CD4-positive, CD25-positive, alpha-beta regulatory T cell (primary cell): ENCODE results near the gene AHCY. TPM values are rescaled to one million over a fixed set of nuclear protein-coding genes. Genes with fewer than 3 reads are reported as not detected.
"Not testable (repeated sequence)": the region's sequence is repeated elsewhere in the genome, so short reads cannot be mapped to it uniquely, and the experiment has no call there.

Experiments used
- ATAC-seq, 2 donors: fragments of 150-1000 bp; cut with Tn5 transposase; one replicate each; pipeline ENCODE4 v1.10.0; 2021; ENCODE audit warnings: low read depth in 2 of 2, moderate number of reproducible peaks in 2 of 2, moderate library complexity in 1 of 2
- DNase-seq, 3 donors: peaks; one replicate each; pipeline versions ENCODE4 v3.0.0 to v3.0.0-alpha.2; 2012 to 2022; ENCODE audit warnings: mixed read lengths in 1 of 3
- H3K27ac ChIP-seq: one replicate; pipeline ENCODE4 v1.7.0; 2013; ENCODE audit warnings: mild to moderate bottlenecking, low read length; ENCODE audit not compliant: insufficient read depth, poor library complexity, severe bottlenecking
- H3K27me3 ChIP-seq: one replicate; pipeline ENCODE4 v1.7.0; 2013; ENCODE audit warnings: low read length; ENCODE audit not compliant: control insufficient read depth, insufficient read depth
- H3K36me3 ChIP-seq: one replicate; pipeline ENCODE4 v1.7.0; 2013; ENCODE audit warnings: mild to moderate bottlenecking, low read length, moderate library complexity; ENCODE audit not compliant: control insufficient read depth, insufficient read depth
- H3K4me1 ChIP-seq: 2 replicates; pipeline ENCODE4 v1.7.0; 2013; ENCODE audit warnings: mild to moderate bottlenecking, low read length; ENCODE audit not compliant: insufficient read depth, control insufficient read depth, poor library complexity, severe bottlenecking
- H3K4me3 ChIP-seq: one replicate; pipeline ENCODE4 v1.7.0; 2013; ENCODE audit warnings: low read depth, mild to moderate bottlenecking, low read length, moderate library complexity
- H3K9me3 ChIP-seq, 2 experiments: 1 replicate in 1 of 2; 2 replicates in 1 of 2; pipeline ENCODE4 v1.7.0; 2013; ENCODE audit warnings: low read length in 2 of 2, mild to moderate bottlenecking in 1 of 2, moderate library complexity in 1 of 2; ENCODE audit not compliant: control insufficient read depth in 2 of 2
- H3K27ac Mint-ChIP-seq, 3 donors: one replicate each; pipeline ENCODE4 v1.8.0; 2020 to 2022; ENCODE audit warnings: mild to moderate bottlenecking in 3 of 3, mixed read lengths in 3 of 3, moderate library complexity in 2 of 3
- H3K27me3 Mint-ChIP-seq: one replicate; pipeline ENCODE4 v1.8.0; 2022; ENCODE audit warnings: mild to moderate bottlenecking, mixed read lengths
- H3K36me3 Mint-ChIP-seq: one replicate; pipeline ENCODE4 v1.8.0; 2020; ENCODE audit warnings: mixed read lengths
- H3K4me1 Mint-ChIP-seq, 4 donors: one replicate each; pipeline ENCODE4 v1.8.0; 2020 to 2022; ENCODE audit warnings: mixed read lengths in 4 of 4, mild to moderate bottlenecking in 1 of 4
- H3K4me3 Mint-ChIP-seq, 4 donors: one replicate each; pipeline ENCODE4 v1.8.0; 2020 to 2022; ENCODE audit warnings: mild to moderate bottlenecking in 4 of 4, mixed read lengths in 4 of 4, moderate library complexity in 3 of 4
- H3K9me3 Mint-ChIP-seq, 7 donors: one replicate each; pipeline ENCODE4 v1.8.0; 2020 to 2022; ENCODE audit warnings: mixed read lengths in 7 of 7, mild to moderate bottlenecking in 3 of 7, moderate library complexity in 2 of 7
- polyA plus RNA-seq, 4 donors: library from polyadenylated mRNA; unstranded; fragments of 300-500 nt; fragmentation: Illumina TruSeq; gene quantifications; one replicate each; pipeline ENCODE4 v1.2.3, GENCODE V29; 2021
- total RNA-seq: library from RNA; stranded (reverse); gene quantifications from one replicate; pipeline ENCODE4 v1.2.3, GENCODE V29; 2022

The AHCY gene
- total and polyA plus RNA-seq, 5 donors from 2014 or later = 15.4 to 30.4 (median 25.8) TPM

DNA sequence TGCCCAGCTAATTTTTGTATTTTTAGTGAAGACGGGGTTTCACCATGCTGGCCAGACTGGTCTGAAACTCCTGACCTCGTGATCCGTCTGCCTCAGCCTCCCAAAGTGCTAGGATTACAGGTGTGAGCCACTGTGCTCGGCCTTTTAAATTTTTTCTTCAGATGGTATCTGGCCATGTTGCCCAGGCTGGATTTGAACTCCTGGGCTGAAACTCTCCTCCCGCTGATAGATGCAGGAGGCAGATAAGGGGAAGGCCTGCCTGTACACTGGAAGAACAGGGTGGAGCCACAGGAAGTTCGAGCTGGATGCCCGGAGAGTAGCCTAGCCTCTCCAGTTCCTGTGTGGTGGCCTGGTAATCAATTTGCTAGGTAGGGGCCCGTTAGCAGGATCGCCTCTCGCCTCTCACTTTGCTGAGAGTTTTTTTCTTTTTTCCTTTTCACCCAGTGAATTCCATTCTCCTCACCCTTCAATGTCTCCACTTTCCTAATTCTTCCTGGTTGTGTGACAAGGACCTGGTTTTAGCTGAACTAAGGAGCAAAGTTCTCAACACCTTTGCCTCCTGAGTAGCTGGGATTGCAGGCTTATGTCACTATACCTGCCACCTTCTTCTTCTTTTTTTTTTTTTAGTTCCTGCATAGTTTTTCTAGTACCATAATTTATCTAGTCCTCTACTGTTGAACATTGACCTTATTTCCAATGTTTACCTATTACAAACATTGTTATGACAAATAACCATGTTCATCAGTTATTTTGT lies 40.5 kb upstream of the AHCY start:
- Histone ChIP-seq H3K27ac (no peak overlapping the region), H3K36me3 (no peaks in the 10 kb centered on the region), H3K27me3 (no peaks in the 10 kb centered on the region), H3K4me3 (no peak overlapping the region), H3K9me3 (no peaks in the 10 kb centered on the region), H3K4me1 (no peaks in the 10 kb centered on the region)
- Mint-ChIP-seq H3K27me3 (no peaks in the 10 kb centered on the region), H3K4me3 (no peak overlapping the region), H3K27ac (no peak overlapping the region), H3K9me3 (peaks cover 0 to 3% (median 0%) of the 10 kb centered on the region in 7 donors), H3K4me1 (no peaks in the 10 kb centered on the region), H3K36me3 (no peaks in the 10 kb centered on the region)
- ATAC-seq (no peak), DNase-seq (no peak)

DNA sequence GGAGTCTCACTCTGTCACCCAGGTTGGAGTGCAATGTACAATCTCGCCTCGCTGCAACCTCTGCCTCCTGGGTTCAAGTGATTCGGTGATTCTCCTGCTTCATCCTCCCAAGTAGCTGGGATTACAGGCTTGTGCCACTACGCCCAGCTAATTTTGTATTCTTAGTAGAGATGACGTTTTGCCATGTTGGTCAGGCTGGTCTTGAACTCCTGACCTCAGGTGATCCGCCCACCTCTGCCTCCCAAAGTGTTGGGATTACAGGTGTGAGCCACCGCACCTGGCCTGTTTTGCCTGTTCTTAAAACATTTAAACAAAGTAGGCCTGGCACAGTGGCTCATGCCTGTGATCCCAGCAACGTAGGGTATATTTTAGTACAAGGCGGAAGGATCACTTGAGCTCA lies 38.0 kb upstream of the AHCY start:
- not testable (repeated sequence) for ATAC-seq, H3K27me3 Mint-ChIP-seq

DNA sequence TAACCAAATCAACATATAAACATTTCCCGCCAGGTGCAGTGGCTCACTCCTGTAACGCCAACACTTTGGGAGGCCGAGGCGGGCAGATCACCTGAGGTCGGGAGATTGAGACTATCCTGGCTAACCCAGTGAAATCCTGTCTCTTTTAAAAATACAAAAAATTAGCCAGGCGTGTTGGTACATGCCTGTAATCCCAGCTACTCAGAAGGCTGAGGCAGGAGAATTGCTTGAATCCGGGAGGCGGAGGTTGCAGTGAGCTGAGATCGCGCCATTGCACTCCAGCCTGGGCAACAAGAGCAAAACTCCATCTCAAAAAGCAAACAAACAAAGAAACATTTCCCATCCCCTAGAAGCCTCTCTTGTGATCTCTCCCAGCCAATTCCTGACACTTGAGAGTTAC lies 37.6 kb upstream of the AHCY start:
- not testable (repeated sequence) for H3K4me3 Mint-ChIP-seq, H3K27ac Mint-ChIP-seq, H3K36me3 ChIP-seq, H3K4me1 ChIP-seq, H3K9me3 ChIP-seq, H3K27me3 Mint-ChIP-seq, H3K36me3 Mint-ChIP-seq, DNase-seq, ATAC-seq, H3K4me1 Mint-ChIP-seq, H3K9me3 Mint-ChIP-seq, H3K4me3 ChIP-seq, H3K27me3 ChIP-seq, H3K27ac ChIP-seq

More for the DNA sequence above, 38.0 kb upstream of the AHCY start:
- H3K4me1 Mint-ChIP-seq, H3K27ac Mint-ChIP-seq, H3K27me3 ChIP-seq, H3K36me3 ChIP-seq, H3K4me1 ChIP-seq, H3K36me3 Mint-ChIP-seq, H3K9me3 Mint-ChIP-seq, H3K4me3 Mint-ChIP-seq, DNase-seq, H3K4me3 ChIP-seq, H3K27ac ChIP-seq, H3K9me3 ChIP-seq: not testable (repeated sequence)

DNA sequence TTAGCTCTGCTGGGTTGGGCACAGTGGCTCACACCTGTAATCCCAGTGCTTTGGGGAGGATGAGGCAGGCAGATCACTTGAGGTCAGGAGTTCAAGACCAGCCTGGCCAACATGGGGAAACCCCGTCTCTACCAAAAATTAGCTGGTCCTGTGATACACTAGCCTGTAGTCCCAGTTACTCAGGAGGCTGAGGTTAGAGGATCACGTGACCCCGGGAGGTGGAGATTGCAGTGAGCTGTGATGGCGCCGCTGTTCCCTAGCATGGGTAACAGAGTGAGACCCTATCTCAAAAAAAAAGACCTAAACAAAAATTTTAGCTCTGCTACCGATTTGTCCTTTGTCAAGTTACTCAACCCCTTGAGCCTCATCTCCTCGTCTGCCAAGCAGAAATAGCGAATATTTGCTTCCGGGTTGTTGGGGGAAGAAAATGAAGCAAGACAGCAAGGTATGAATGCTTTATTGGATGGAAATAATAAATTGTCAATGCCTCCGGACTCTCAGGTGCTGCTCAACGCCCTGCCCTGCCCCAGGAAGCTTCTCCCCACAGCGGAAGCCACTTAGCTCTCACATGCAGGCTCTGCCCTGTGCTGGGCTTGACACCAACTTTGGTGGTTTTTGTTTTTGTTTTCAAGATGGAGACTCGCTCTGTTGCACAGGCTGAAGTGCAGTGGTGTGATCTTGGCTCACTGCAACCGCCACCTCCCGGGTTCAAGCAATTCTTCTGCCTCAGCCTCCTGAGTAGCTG lies 35.0 kb upstream of the AHCY start:
- Histone ChIP-seq H3K27me3 (no peaks in the 10 kb centered on the region), H3K4me1 (no peaks in the 10 kb centered on the region), H3K36me3 (no peaks in the 10 kb centered on the region), H3K4me3 (no peak overlapping the region), H3K27ac (no peak overlapping the region), H3K9me3 (no peaks in the 10 kb centered on the region)
- no peak for DNase-seq
- Mint-ChIP-seq H3K4me3 (peak overlapping the region in 1 of 4 donors; percentile 49), H3K27ac (no peak overlapping the region), H3K4me1 (no peaks in the 10 kb centered on the region), H3K9me3 (no peaks in the 10 kb centered on the region), H3K27me3 (peaks cover 6% of the 10 kb centered on the region), H3K36me3 (no peaks in the 10 kb centered on the region)
- no peak for ATAC-seq

DNA sequence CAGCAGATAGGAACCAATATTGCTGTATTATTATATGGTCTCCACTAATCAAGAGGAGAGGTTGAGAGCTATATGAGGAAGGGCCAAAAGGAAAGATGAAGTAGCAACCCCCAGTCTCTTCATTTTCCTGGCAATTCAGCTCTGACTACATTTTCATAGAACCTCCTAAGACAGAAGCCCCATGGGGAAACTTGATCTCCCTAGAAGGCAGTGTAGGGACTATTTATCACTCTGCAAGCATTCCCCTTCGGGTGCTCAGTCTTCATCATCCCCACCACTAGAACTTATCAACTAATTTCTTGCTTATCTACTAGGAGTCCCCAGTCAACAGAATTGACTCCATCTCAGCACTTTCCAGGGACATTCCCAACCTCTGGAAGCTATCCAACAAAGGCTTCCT lies 34.4 kb upstream of the AHCY start:
- Mint-ChIP-seq H3K27me3 (peaks cover 6% of the 10 kb centered on the region), H3K27ac (no peak overlapping the region), H3K36me3 (no peaks in the 10 kb centered on the region), H3K4me1 (no peaks in the 10 kb centered on the region), H3K4me3 (no peak overlapping the region), H3K9me3 (no peaks in the 10 kb centered on the region)
- Histone ChIP-seq H3K4me3 (no peak overlapping the region), H3K4me1 (no peaks in the 10 kb centered on the region), H3K36me3 (no peaks in the 10 kb centered on the region), H3K27ac (no peak overlapping the region), H3K27me3 (no peaks in the 10 kb centered on the region), H3K9me3 (no peaks in the 10 kb centered on the region)
- ATAC-seq = no peak
- no peak for DNase-seq

DNA sequence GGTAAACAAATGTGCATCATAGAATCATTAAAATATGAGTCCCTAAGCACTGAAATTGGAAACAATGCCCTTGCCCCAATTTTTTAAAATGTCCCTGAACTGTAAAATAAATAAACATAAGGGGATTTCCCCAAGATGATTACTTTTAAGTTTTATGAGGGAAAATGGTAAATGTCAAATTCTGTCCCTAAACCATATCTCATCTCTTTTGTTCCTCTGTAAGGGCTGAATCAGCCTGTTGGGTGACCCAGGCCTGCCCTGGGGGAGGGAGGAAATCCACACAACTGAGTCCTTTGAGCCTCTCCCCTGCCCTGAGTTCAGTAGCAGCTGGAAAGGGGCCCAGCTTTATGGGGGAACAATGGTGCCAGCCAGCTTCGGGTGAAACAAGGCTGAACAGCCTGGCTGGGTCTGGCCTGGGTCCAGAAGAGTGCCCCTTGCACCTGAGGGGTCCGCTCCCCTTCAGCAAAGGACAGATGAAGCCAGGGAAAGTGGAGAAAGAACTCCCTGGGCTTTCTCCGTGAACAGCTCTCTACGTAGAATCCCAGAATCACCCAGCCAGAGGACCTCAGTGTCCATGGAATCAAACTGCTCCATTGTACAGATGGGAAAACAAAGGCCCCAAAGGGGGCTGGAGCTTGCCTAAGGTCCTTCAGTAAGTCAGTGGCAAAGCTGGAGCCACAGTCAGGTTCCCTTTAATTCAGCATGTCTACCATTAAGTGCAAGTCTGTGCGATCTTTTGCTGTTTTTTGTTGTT lies 31.7 kb upstream of the AHCY start:
- H3K9me3 ChIP-seq = no peaks in the 10 kb centered on the region
- H3K27me3 ChIP-seq = no peaks in the 10 kb centered on the region
- DNase-seq (no peak), ATAC-seq (no peak)
- no peak overlapping the region for H3K27ac ChIP-seq
- no peaks in the 10 kb centered on the region for H3K4me1 ChIP-seq
- peak overlapping the region in 1 of 3 donors; percentile 22 for H3K27ac Mint-ChIP-seq
- H3K4me3 ChIP-seq = no peak overlapping the region
- H3K4me3 Mint-ChIP-seq = no peak overlapping the region
- no peaks in the 10 kb centered on the region for H3K36me3 Mint-ChIP-seq
- peaks cover 6% of the 10 kb centered on the region for H3K27me3 Mint-ChIP-seq
- H3K36me3 ChIP-seq = no peaks in the 10 kb centered on the region
- H3K9me3 Mint-ChIP-seq = no peaks in the 10 kb centered on the region
- H3K4me1 Mint-ChIP-seq = no peaks in the 10 kb centered on the region

DNA sequence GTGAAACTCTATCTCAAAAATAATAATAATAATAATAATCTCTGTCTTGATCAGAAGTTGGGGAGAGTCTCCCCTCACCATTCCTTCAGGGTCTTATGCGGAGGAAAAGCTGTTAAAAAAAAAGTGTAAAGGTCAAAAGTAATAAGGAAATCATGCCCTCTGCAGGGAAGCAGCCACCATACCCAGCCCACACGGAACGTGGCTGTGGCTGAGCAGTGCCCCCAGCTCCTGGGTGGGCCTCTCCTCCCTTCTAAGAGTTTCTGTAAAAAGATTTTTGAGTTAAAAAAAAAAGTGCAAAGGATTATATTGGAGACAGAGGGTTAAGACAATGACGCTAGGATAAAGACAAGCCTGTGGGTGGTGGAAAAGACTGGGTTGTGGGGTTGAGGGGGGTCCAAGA lies 30.6 kb upstream of the AHCY start:
- peaks cover 6% of the 10 kb centered on the region for H3K27me3 Mint-ChIP-seq
- no peaks in the 10 kb centered on the region for H3K36me3 Mint-ChIP-seq
- DNase-seq = no peak
- Histone ChIP-seq H3K36me3 (no peaks in the 10 kb centered on the region), H3K9me3 (no peaks in the 10 kb centered on the region), H3K4me1 (no peaks in the 10 kb centered on the region), H3K4me3 (no peak overlapping the region), H3K27me3 (no peaks in the 10 kb centered on the region), H3K27ac (no peak overlapping the region)
- H3K4me1 Mint-ChIP-seq = no peaks in the 10 kb centered on the region
- ATAC-seq = no peak
- no peaks in the 10 kb centered on the region for H3K9me3 Mint-ChIP-seq
- no peak overlapping the region for H3K4me3 Mint-ChIP-seq
- peak overlapping the region in 1 of 3 donors; percentile 65 for H3K27ac Mint-ChIP-seq
